Thoracic aorta endothelial cell (primary cell): ENCODE data around the gene MISP. TPM values are rescaled to one million over a fixed set of nuclear protein-coding genes. Genes with fewer than 3 reads are reported as not detected.

Experiments used
- small RNA-seq: library from RNA; depleted of rRNA; stranded (forward); fragments of <200 nt; gene quantifications from one replicate; pipeline ENCODE3, GENCODE V24; 2012
- total RNA-seq: library from RNA; depleted of rRNA; stranded (reverse); fragments of >200 nt; gene quantifications from 2 replicates; pipeline ENCODE4 v1.2.3, GENCODE V29; 2012

Gene MISP
- 0.13 TPM in 1 of 2 replicates, not detected in the other for total RNA-seq

DNA sequence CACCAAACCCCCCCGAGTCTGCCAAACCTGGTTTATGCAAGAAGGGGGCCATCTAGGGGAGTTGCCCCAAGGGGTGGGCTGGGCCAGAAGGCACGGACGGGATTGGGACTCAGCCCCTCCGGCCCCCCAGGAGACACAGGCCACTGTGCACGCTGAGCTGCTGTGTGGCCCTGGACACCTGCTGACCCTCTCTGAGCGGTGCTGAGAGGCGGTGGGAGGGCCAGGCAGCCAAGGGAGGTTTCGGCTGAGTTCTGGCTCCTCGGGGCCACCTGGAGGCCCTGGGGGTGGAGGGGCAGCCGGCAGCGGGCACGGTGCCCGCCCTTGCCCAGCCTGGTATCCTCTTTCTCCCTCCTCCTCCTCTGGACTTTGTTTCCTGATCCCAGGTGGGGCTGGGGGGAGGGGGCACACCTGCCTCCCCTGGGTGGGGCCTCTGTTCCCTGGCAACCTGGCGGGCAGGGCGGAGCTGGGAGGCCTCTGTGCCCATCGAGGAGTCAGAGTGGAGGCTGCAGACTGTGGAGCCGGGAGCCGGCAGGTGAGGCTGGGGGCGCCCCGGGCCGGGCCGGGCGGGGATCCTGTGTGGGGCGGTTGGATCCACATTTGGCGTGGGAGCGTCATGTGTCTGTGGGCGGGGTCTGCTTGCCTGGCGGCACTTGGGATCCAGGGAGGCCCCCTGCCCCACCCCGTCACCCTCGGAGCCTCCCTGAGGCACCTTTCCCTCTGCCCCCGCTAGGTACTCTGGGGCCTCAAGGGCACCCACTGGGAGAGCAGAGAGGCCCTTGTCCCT is at the start of gene MISP:
TSS of gene MISP (plus strand) at position 473 of the 784 bp plus-strand sequence. CDS start 5,835 bp downstream, outside the sequence.

GRCh38 chr19:708154-709143 is 42.5 kb upstream of the MISP start, which contains the start of gene PALM:
TSS of gene PALM (plus strand) at chr19:708935. CDS start at chr19:709147, 212 bp downstream.

DNA sequence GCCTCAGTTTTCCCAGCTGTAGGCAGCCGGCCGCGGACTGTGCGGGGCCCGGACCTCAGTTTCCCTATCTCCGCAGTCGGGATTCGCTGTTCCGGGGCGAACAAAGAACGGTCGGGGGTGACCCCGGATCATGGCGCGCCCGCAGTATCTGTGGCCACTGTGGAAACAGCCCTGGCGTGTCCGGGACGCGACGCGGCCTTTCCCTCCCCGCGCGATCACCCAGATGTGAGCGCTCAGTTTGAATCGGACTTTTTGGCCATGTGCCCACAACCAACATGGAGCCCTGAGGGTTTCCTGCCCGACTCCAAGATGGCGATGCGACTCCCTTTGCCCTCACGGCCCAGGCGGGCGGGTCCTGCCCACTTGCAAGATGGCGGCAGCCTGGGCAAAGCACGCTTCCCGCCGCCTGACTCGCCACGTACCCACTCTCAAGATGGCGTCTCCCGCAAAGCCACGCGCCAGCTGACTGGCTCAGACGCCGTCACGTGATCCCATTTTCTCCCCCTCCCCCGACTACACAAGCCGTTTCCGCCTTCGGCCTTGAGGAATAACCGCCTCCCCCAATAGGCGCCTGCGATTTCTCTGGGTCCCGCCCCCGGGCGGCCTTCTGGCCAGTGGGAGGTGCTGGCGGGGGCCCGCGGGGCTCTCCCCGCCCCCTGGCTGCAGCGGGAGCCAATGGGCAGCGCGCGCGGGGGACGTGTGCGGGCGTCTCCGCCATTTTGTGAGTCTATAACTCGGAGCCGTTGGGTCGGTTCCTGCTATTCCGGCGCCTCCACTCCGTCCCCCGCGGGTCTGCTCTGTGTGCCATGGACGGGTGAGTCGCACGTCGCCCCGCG is 46.0 kb downstream of the MISP start, which contains the start of gene PTBP1:
TSS of gene PTBP1 (plus strand) at position 761 of the 836 bp plus-strand sequence. CDS start at position 807, 46 bp downstream.

Small RNA genes lying within 50 kb of the gene (small RNA-seq; reads per million reads assigned to genes)
- not detected for gene MIR3187

Other genes with a start within 250 kb of the MISP start
- 21.2 and 29.1 TPM in 2 replicates for gene TPGS1, start 243.6 kb upstream of the MISP start, total RNA-seq
- gene CDC34, start 219.4 kb upstream of the MISP start, total RNA-seq = 68.5 and 69.9 TPM in 2 replicates
- not detected in 2 replicates for gene GZMM, start 207.1 kb upstream of the MISP start, total RNA-seq
- gene BSG, start 178.5 kb upstream of the MISP start, total RNA-seq = 251 and 322 TPM in 2 replicates
- 0.36 and 0.40 TPM in 2 replicates for gene HCN2, start 161.2 kb upstream of the MISP start, total RNA-seq
- gene POLRMT, start 117.6 kb upstream of the MISP start, total RNA-seq = 33.2 and 37.4 TPM in 2 replicates
- gene FGF22, start 111.2 kb upstream of the MISP start, total RNA-seq = not detected in 2 replicates
- 43.8 and 46.2 TPM in 2 replicates for gene RNF126, start 87.9 kb upstream of the MISP start, total RNA-seq
- 9.3 and 21.8 TPM in 2 replicates for gene FSTL3, start 74.7 kb upstream of the MISP start, total RNA-seq
- gene PRSS57, start 55.7 kb upstream of the MISP start, total RNA-seq = not detected in 2 replicates
- gene PALM, start 42.2 kb upstream of the MISP start, total RNA-seq = 6.5 and 9.8 TPM in 2 replicates
- gene PTBP1, start 46.3 kb downstream of the MISP start, total RNA-seq = 200 and 249 TPM in 2 replicates
- gene PLPPR3, start 70.8 kb downstream of the MISP start, total RNA-seq = 0.07 and 0.40 TPM in 2 replicates
- gene AZU1, start 76.7 kb downstream of the MISP start, total RNA-seq = not detected in 2 replicates
- gene PRTN3, start 89.9 kb downstream of the MISP start, total RNA-seq = not detected in 2 replicates
- not detected in 2 replicates for gene ELANE, start 101.2 kb downstream of the MISP start, total RNA-seq
- gene CFD, start 108.6 kb downstream of the MISP start, total RNA-seq = 1.1 and 2.3 TPM in 2 replicates
- 25.5 and 29.4 TPM in 2 replicates for gene MED16, start 142.1 kb downstream of the MISP start, total RNA-seq
- not detected in 2 replicates for gene RNU6-9, start 142.4 kb downstream of the MISP start, total RNA-seq
- gene R3HDM4, start 162.1 kb downstream of the MISP start, total RNA-seq = 20.1 and 26.1 TPM in 2 replicates
- gene KISS1R, start 166.2 kb downstream of the MISP start, total RNA-seq = not detected in 2 replicates
- gene ARID3A, start 174.9 kb downstream of the MISP start, total RNA-seq = 6.9 and 10.0 TPM in 2 replicates
- gene WDR18, start 233.2 kb downstream of the MISP start, total RNA-seq = 47.2 and 65.5 TPM in 2 replicates
- gene GRIN3B, start 249.3 kb downstream of the MISP start, total RNA-seq = 0.43 and 0.80 TPM in 2 replicates